VCaP (cell line): ENCODE data around the gene IRF7.

Experiments used
- H3K27ac ChIP-seq: fragments of 450-650 bp; 2 replicates; pipeline ENCODE4 v1.5.1; 2017
- TF ChIP-seq, protein P1 (sequence below): fragments of 450-650 bp; conservative IDR thresholded peaks from 2 replicates; pipeline ENCODE4 v1.5.1; 2017; ENCODE audit warnings: mild to moderate bottlenecking, moderate library complexity

IRF7 gene

DNA sequence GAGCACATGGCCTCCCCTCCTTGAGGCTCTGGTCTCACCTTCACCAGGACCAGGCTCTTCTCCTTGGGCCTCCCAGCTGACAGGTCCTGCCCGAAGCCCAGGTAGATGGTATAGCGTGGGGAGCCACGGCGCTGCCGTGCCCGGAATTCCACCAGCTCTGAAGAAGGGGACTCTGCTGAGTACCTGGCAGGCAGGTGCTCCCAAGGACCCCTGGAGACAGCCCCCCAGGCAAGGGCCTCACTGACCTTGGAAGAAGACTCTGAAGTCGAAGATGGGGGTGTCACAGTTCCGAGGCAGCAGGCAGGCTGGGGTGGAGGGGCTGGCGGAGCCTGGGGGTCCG, 2.8 kb downstream of the IRF7 start:
- TF ChIP-seq, protein P1, sequence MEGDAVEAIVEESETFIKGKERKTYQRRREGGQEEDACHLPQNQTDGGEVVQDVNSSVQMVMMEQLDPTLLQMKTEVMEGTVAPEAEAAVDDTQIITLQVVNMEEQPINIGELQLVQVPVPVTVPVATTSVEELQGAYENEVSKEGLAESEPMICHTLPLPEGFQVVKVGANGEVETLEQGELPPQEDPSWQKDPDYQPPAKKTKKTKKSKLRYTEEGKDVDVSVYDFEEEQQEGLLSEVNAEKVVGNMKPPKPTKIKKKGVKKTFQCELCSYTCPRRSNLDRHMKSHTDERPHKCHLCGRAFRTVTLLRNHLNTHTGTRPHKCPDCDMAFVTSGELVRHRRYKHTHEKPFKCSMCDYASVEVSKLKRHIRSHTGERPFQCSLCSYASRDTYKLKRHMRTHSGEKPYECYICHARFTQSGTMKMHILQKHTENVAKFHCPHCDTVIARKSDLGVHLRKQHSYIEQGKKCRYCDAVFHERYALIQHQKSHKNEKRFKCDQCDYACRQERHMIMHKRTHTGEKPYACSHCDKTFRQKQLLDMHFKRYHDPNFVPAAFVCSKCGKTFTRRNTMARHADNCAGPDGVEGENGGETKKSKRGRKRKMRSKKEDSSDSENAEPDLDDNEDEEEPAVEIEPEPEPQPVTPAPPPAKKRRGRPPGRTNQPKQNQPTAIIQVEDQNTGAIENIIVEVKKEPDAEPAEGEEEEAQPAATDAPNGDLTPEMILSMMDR: no peak
- H3K27ac ChIP-seq: no peak overlapping the region

DNA sequence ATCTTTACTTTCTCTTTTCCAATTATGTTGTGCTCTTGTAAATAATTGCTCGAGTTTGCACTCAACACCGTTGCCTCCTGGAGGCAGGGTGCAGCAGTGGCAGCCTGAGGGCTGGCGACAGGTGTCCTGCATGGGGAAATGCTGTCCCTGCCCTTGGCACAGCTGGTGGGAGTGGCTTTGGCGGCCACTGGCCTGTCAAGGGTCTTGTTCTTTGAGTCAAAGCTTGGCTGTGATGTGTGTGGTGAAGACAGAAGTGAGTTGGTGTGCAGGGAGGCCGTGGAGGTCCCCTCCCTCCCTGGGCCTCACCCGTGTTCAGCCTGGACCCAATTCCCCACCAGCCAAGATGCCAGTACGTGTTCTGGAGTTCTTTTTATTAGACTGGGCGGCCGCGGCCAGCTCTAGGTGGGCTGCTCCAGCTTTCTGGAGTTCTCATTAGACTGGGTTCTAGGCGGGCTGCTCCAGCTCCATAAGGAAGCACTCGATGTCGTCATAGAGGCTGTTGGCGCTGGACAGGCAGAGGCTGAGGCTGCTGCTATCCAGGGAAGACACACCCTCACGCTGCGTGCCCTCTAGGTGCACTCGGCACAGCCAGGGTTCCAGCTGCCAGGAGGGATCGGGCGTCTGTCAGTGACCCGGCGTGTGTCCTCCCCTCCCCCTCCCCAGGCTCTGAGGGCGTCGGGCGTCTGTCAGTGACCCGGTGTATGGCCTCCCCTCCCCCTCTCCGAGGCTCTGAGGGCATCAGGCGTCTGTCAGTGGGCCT, 3.4 kb downstream of the IRF7 start:
- no peak overlapping the region for H3K27ac ChIP-seq

DNA sequence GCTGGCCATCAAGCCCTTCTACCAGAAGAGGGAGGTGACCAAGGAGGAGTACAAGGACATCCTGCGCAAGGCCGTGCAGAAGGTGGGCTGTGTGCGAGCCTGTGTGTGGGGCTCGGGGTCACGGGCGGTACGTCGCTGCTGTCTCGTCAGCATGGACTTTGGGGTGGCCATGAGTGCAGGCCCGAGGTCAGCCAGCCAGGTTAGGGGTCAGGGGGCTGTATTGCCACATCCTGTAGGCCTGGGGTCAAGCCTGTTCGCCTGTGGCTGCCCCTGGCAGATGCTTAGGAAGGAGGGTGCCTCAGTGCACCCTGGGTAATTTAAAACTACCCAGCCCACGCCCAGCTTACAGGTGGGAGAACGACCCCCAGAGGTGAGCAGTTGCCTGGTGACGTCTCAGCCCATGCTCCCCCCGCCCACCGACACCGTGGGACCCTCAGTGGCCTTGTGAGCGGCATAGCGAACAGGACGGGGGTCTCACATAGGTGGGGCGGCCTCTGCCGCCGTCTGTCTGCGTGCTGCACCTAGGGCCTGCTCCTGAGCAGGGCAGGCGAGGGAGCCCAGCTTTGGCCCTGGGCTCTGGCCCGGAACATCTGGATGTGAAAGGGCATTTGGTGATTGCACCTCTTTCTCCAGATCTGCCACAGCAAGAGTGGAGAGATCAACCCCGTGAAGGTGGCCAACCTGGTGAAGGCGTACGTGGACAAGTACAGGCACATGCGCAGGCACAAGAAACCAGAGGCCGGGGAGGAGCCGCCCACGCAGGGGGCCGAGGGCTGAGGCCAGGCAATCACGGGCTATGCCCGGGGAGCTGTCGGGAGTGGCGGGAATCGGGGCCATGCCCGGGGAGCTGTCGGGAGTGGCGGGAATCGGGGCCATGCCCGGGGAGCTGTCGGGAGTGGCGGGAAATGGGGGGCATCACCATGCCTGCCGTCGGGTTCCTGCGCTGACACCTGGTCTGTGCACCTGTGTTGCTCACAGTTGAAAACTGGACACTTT, 4.5 kb downstream of the IRF7 start:
- TF ChIP-seq, protein P1: no peak
- no peak overlapping the region for H3K27ac ChIP-seq

More for the DNA sequence above, 3.4 kb downstream of the IRF7 start:
- TF ChIP-seq, protein P1: no peak; the same call in 1 of the 2 replicates

DNA sequence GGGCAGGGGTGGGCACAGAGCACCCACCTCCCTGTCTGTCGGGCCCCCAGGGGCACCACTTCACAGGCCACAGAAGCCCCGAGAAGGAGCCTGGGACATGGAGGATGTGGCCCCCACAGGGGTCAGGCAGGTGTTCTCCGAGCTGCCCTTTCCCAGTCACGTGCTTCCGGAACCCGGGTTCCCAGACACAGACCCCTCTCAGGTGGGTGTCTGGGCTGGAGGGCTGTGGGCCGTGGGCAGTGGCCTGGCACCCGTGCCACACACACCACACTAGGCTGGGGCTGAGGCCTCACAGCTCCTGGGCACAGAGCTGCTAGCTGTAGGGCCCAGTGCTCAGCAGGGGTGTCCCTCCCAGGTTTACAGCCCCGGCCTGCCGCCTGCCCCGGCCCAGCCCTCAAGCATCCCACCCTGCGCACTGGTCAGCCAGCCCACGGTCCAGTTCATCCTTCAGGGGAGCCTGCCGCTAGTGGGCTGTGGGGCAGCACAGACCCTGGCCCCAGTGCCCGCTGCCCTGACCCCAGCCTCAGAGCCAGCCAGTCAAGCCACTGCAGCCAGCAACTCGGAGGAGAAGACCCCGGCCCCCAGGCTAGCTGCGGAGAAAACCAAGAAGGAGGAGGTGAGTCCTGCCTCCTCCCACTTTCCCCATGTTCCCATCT, 5.5 kb downstream of the IRF7 start:
- TF ChIP-seq, protein P1: no peak
- no peak overlapping the region for H3K27ac ChIP-seq

DNA sequence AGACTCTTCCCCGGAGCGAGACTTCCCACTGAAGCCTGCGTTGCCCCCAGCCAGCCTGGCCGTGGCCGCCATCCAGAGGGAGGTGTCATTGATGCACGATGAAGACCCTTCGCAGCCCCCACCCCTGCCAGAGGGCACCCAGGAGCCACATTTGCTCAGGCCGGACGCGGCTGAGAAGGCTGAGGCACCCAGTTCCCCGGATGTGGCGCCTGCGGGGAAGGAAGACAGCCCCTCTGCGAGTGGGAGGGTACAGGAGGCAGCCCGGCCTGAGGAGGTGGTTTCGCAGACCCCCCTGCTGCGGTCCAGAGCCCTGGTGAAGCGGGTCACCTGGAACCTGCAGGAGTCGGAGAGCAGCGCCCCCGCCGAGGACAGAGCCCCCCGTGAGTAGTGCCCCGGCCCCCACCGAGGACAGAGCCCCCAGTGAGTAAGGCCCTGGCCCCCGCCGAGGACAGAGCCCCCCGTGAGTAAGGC, 6.4 kb downstream of the IRF7 start:
- TF ChIP-seq, protein P1: no peak
- H3K27ac ChIP-seq: no peak overlapping the region

DNA sequence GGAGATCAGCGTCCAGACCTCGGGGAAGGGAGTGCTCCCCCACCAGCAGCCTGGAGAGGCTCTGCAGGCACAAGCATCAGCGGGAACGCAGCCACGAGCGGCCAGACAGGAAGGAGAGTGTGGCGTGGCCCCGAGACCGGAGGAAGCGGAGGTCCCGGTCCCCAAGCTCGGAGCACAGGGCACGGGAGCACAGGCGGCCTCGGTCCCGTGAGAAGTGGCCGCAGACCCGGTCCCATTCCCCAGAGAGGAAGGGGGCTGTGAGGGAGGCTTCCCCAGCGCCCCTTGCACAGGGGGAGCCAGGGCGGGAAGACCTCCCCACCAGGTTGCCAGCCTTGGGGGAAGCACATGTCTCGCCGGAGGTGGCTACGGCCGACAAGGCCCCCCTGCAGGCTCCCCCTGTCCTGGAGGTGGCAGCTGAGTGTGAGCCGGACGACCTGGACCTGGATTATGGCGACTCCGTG, 6.9 kb downstream of the IRF7 start:
- H3K27ac ChIP-seq: no peak overlapping the region
- TF ChIP-seq, protein P1: no peak
